HG03378 (cell line): ENCODE results near the gene SUPT16H.
A peak's percentile ranks its signal among the peaks of the same experiment; 100 is the strongest.
"Not testable (repeated sequence)": the region's sequence is repeated elsewhere in the genome, so short reads cannot be mapped to it uniquely, and the experiment has no call there.

Experiments used
- ATAC-seq: cut with Tn5 transposase; IDR thresholded peaks from one replicate; pipeline ENCODE4 v1.9.1; 2021; ENCODE audit warnings: mild to moderate bottlenecking, moderate library complexity; ENCODE audit not compliant: unreplicated experiment

The SUPT16H gene

DNA sequence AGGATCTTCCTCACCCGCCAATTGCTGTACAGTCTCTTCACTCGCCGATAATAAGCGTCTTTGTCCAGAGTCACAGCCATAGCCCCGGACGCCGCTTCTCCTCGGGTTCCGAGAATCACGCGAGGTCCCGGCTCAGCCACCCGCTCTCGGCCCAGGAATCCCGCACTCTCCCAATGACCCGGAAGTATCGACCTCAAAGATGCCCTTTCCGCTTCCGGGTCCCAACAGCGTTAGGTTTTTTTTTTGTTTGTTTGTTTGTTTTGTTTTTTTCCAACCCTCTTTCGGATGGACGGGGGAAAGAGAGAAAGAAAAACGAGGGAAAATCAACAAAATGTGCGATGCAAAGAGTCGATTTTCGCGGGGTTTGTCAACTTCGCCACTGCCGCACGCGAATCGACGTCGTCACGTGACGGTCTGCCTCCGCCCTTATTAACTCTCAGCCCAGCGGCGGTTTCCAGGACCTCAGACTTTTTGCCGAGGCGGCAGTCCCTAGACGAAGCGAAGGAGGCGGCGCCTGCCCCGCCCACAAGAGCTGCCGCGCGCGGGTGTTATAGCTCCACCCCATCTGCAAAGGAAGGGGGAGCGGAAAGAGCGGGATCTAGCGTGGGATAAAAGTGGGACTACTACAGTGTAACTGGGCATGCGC lies at the start of gene SUPT16H:
TSS of gene SUPT16H (minus strand) at position 172 of the 646 bp plus-strand sequence. CDS start at position 80, 92 bp downstream.
- ATAC-seq: peak; percentile 83

GRCh38 chr14:21431126-21431525 lies 47.3 kb upstream of the SUPT16H start:
- no peak for ATAC-seq

GRCh38 chr14:21428930-21429329 lies 45.1 kb upstream of the SUPT16H start:
- no peak for ATAC-seq

DNA sequence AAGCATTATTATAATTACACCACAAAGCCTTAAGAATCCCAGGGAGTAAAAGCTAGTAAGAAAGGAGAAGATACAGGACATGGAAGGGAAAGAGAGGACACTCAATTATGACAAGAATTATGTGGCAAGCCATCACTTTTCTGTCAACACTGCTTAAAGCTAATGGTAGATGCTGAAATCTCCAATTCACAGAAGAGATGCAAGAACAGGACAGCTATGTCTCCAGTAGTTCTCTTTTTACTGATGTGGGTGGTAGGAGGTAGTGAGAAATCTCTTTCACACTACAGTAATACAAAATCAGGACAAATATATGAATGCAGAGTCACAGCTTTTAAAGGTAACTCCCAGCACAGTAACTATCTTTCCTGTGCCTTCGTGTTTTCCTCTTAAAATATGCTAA lies 42.9 kb upstream of the SUPT16H start:
- ATAC-seq: no peak

- ATAC-seq: no peak
These were observed 35.7 kb upstream of the SUPT16H start for GRCh38 chr14:21419528-21419927.

GRCh38 chr14:21415329-21415728 lies 31.5 kb upstream of the SUPT16H start:
- ATAC-seq: no peak

- no peak for ATAC-seq
These were observed 30.4 kb upstream of the SUPT16H start for GRCh38 chr14:21414137-21414631.

DNA sequence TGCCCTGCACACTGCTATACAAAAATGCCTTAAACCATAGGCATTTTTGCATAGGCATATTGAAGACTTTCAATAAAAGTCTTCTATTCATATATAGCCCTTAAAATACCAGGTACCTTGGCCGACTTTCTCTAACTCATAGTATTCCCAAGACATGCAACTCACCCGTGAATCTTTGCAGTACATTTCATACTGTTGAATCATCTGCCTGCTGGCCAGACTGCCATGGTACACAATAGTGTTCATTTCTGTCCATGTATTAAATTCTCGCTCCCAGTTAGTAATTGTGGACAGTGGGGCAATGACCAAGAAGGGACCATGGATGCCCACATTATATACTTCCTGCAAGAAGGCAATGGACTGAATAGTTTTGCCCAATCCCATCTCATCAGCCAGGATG lies 24.3 kb upstream of the SUPT16H start:
- no peak for ATAC-seq

DNA sequence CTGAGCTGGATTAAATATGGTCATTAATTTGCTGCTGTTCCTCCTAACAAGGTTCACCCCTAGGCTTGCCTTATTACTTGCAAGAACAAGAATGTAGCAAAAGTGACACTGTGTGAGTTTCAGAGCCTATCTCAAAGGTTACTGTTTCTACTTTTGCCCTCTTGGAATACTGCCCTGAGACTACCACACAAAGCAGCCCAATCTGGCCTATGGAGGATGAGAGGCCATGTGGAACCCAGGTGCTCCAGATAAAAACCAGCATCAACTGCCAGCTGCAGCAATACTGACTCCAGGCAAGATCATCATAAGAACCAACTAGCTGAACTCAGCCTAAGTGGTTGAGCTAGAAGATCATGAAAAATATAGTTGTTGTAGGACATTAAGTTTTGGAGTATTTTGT lies 22.4 kb upstream of the SUPT16H start:
- ATAC-seq: no peak

GRCh38 chr14:21405097-21405496 lies 21.3 kb upstream of the SUPT16H start:
- no peak for ATAC-seq

DNA sequence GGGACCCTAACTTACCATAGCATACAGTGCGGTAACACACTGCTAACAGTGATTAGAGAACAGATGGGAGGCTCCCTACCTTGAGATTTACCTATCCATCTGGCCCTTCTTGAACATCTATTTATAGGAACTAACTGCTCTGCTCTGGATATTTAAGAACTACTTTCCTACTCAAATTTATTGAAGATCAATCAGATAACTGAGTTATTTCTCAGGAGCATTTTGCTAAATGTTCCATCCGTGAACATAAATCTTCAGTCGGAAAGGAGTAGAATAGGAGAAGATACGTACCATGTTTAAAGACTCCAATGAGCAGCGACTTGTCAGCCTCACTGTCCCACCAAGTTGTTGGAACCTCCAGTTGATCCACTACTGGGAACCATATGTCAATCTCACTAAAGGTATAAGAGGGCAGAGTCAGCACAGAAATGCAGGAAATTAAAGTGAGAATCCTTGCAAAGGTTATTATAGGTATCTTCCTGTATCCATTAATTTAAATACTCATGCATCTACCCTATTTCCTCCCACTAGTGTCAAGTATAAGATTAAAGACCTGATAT lies 15.6 kb upstream of the SUPT16H start:
- ATAC-seq: no peak

- ATAC-seq: no peak
These were observed 15.1 kb upstream of the SUPT16H start for GRCh38 chr14:21398901-21399300.

DNA sequence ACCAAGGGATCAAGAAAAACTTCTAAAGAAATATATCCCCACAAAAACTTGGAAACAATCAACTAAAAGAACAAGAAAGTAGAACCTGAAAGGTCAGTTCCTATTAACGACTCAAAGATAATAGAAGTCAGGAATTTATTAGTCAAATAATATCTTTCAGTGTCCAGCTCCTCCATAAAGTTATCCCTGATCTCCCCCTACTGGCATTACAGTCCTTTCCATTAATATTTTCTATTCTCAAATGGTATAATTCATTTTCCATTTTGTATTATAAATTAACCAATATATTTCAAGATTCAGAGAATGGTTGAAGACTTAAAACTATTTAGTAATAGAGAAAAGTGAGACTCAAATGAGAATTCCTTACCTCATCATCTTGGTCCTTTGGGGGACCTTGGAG lies 11.6 kb upstream of the SUPT16H start:
- no peak for ATAC-seq

GRCh38 chr14:21385188-21385904 lies 1.5 kb upstream of the SUPT16H start:
- no peak for ATAC-seq

- ATAC-seq: peak; percentile 33
These were observed 654 bp upstream of the SUPT16H start for GRCh38 chr14:21384494-21384851.

DNA sequence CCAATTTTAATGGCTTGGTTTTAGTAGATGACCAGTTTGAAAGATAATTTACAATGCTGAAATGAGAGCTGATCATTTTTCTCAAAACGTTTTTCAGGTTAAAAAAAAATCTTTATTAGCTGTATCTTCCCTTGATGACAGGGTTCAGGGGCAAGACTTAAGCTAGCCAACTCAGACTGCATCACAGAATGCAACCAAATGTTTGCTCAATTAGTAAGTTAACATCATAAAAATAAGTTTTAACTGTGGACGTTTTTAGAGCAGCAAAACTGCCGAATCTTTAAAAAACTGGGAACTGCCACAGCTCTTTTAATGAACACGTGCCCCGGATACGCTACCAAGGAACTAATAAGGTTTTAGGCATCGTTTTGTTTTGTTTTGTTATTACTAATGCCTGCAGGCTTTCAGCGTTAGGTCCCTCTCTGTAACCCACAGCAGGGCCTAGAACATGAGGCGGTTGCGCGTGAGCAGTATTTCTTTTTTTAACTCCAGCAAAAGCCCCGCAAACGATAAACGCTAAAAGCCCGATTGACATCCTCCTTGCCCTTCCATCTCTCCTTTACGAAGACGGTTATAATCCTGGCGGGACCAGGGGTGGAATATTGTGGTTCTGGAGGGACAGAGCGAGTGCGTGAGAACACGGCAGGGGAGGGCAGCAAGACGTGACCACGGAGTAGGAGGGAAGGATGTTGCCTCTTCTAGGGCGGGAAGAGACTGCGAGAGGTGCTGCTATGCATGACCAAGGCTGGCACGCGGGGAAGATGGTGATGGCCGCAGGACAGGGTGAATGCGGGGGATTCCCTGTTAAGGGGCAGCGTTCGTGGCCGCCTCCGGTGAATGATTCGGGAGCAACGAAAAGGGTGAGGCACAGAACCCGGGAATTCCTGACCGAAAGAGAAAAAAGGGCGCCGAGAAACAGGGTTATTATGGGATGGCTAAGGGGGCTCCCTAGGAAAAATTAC lies 652 bp downstream of the SUPT16H start:
- no peak for ATAC-seq

GRCh38 chr14:21382095-21382494 lies 1.7 kb downstream of the SUPT16H start:
- no peak for ATAC-seq

GRCh38 chr14:21379338-21379737 lies 4.5 kb downstream of the SUPT16H start:
- no peak for ATAC-seq

- ATAC-seq: no peak
These were observed 9.8 kb downstream of the SUPT16H start for GRCh38 chr14:21373980-21374379.

DNA sequence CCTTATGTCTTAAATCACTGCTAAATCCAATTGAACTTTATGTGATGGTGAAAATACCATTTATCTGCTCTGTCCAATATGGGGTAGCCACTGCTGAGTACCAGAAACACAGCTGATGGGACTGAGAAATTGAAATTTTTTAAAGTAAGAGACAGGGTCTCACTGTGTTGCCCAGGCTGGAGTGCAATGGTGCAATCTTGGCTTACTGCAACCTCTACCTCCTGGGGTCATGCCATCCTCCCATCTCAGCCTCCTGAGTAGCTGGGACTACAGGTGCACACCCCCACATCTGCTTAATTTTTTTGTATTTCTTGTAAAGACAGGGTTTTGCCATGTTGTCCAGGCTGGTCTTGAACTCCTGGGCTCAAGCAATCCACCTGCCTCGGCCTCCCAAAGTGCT lies 11.0 kb downstream of the SUPT16H start:
- ATAC-seq: not testable (repeated sequence)
